Trophoblast cell (in vitro differentiated cells and primary cell): ENCODE results near the gene MUC4.

ENCODE experiments used
- DNase-seq, 2 donors: peaks; one replicate each; pipeline ENCODE4 v3.0.0-alpha.2; 2016
- H2AFZ ChIP-seq: 2 replicates; pipeline ENCODE4 v1.6.1; 2013; ENCODE audit warnings: low read length, moderate library complexity, mild to moderate bottlenecking; ENCODE audit not compliant: insufficient read depth, poor library complexity
- H2AK5ac ChIP-seq: 2 replicates; pipeline ENCODE4 v1.6.1; 2013; ENCODE audit warnings: mild to moderate bottlenecking, low read length
- H2BK120ac ChIP-seq: 2 replicates; pipeline ENCODE4 v1.6.1; 2013; ENCODE audit warnings: low read length, mild to moderate bottlenecking, moderate library complexity; ENCODE audit not compliant: insufficient read depth, poor library complexity
- H2BK12ac ChIP-seq: 2 replicates; pipeline ENCODE4 v1.6.1; 2013; ENCODE audit warnings: mild to moderate bottlenecking, low read length, moderate library complexity
- H2BK5ac ChIP-seq: 2 replicates; pipeline ENCODE4 v1.6.1; 2013; ENCODE audit warnings: low read length, low read depth, moderate library complexity, mild to moderate bottlenecking; ENCODE audit not compliant: poor library complexity
- H3K14ac ChIP-seq: 2 replicates; pipeline ENCODE4 v1.6.1; 2013; ENCODE audit warnings: mild to moderate bottlenecking, low read length
- H3K18ac ChIP-seq: 2 replicates; pipeline ENCODE4 v1.6.1; 2013; ENCODE audit warnings: mild to moderate bottlenecking, low read length
- H3K23ac ChIP-seq: 2 replicates; pipeline ENCODE4 v1.6.1; 2013; ENCODE audit warnings: low read length
- H3K27ac ChIP-seq: 2 replicates; pipeline ENCODE4 v1.5.1; 2013; ENCODE audit warnings: low read depth, mild to moderate bottlenecking, inconsistent platforms, low read length, moderate library complexity
- H3K27me3 ChIP-seq: 2 replicates; pipeline ENCODE4 v1.6.1; 2013; ENCODE audit warnings: inconsistent platforms, mild to moderate bottlenecking, low read length, moderate library complexity; ENCODE audit not compliant: insufficient read depth
- H3K36me3 ChIP-seq, 2 experiments: 1 replicate in 1 of 2; 2 replicates in 1 of 2; pipeline ENCODE4 v1.6.1; 2013; ENCODE audit warnings: low read length in 2 of 2, mild to moderate bottlenecking in 2 of 2, moderate library complexity in 1 of 2; ENCODE audit not compliant: insufficient read depth in 2 of 2, control insufficient read depth in 1 of 2
- H3K4ac ChIP-seq: 2 replicates; pipeline ENCODE4 v1.6.1; 2013; ENCODE audit warnings: low read depth, mild to moderate bottlenecking, low read length, moderate library complexity
- H3K4me1 ChIP-seq, 2 experiments: 1 replicate in 1 of 2; 2 replicates in 1 of 2; pipeline ENCODE4 v1.6.1; 2013; ENCODE audit warnings: low read length in 2 of 2, mild to moderate bottlenecking in 2 of 2, moderate library complexity in 1 of 2; ENCODE audit not compliant: insufficient read depth in 2 of 2, control insufficient read depth in 1 of 2
- H3K4me2 ChIP-seq: 2 replicates; pipeline ENCODE4 v1.6.1; 2013; ENCODE audit warnings: inconsistent platforms, mild to moderate bottlenecking, low read length, moderate library complexity
- H3K4me3 ChIP-seq: 2 replicates; pipeline ENCODE4 v1.5.1; 2013; ENCODE audit warnings: mild to moderate bottlenecking, low read depth, low read length, inconsistent platforms
- H3K79me1 ChIP-seq: one replicate; pipeline ENCODE4 v1.6.1; 2013; ENCODE audit warnings: low read length
- H3K79me2 ChIP-seq: 2 replicates; pipeline ENCODE4 v1.6.1; 2013; ENCODE audit warnings: low read length, mild to moderate bottlenecking; ENCODE audit not compliant: control insufficient read depth, insufficient read depth, poor library complexity
- H3K9ac ChIP-seq: 2 replicates; pipeline ENCODE4 v1.6.1; 2013; ENCODE audit warnings: mild to moderate bottlenecking, low read length
- H3K9me3 ChIP-seq: 2 replicates; pipeline ENCODE4 v1.6.1; 2013; ENCODE audit warnings: low read depth, mild to moderate bottlenecking, control low read depth, inconsistent platforms, low read length; ENCODE audit not compliant: insufficient read depth
- H4K12ac ChIP-seq: 2 replicates; pipeline ENCODE4 v1.6.1; 2013; ENCODE audit warnings: low read depth, mild to moderate bottlenecking, low read length, moderate library complexity
- H4K8ac ChIP-seq: 2 replicates; pipeline ENCODE4 v1.6.1; 2013; ENCODE audit warnings: low read depth, mild to moderate bottlenecking, low read length, moderate library complexity
- H4K91ac ChIP-seq: one replicate; pipeline ENCODE4 v1.6.1; 2013; ENCODE audit warnings: low read depth, mild to moderate bottlenecking, low read length, moderate library complexity
- WGBS: extraction: QIAGEN DNeasy Blood & Tissue Kit; methylation state at CpG from one replicate; pipeline ENCODE4 v1.1.7; 2013; ENCODE audit warnings: missing lambda C conversion rate; ENCODE audit not compliant: insufficient read length, insufficient coverage; ENCODE audit errors: extremely low coverage; 5-methylcytosine and 5-hydroxymethylcytosine counted together

Gene MUC4

GRCh38 chr3:195757438-195757770 lies 54.3 kb downstream of the MUC4 start:
- no peaks in the 10 kb centered on the region for H3K4me1 ChIP-seq
- no peak overlapping the region for H2BK5ac ChIP-seq
- no peak overlapping the region for H4K91ac ChIP-seq
- H3K36me3 ChIP-seq = no peaks in the 10 kb centered on the region
- no peak overlapping the region for H2AK5ac ChIP-seq
- no peak overlapping the region for H4K8ac ChIP-seq
- no peak for DNase-seq
- no peak overlapping the region for H3K9ac ChIP-seq
- H3K9me3 ChIP-seq = no peaks in the 10 kb centered on the region
- H3K27me3 ChIP-seq = no peaks in the 10 kb centered on the region
- no peak overlapping the region for H2BK12ac ChIP-seq
- H3K23ac ChIP-seq = no peak overlapping the region
- H3K4ac ChIP-seq = no peak overlapping the region
- no CpG with 5 or more reads among the region's 8 CpGs for whole genome bisulfite sequencing
- no peak overlapping the region for H3K14ac ChIP-seq
- no peak overlapping the region for H3K4me3 ChIP-seq
- no peak overlapping the region for H4K12ac ChIP-seq
- no peak overlapping the region for H2AFZ ChIP-seq
- H3K4me2 ChIP-seq = no peak overlapping the region
- no peaks in the 10 kb centered on the region for H3K79me1 ChIP-seq
- H3K79me2 ChIP-seq = no peaks in the 10 kb centered on the region
- no peak overlapping the region for H3K27ac ChIP-seq
- H2BK120ac ChIP-seq = no peak overlapping the region
- H3K18ac ChIP-seq = no peak overlapping the region

- Histone ChIP-seq H3K9ac (no peak overlapping the region), H3K18ac (no peak overlapping the region), H2BK5ac (no peak overlapping the region), H2BK120ac (no peak overlapping the region), H3K4ac (no peak overlapping the region), H3K79me2 (no peaks in the 10 kb centered on the region), H4K91ac (no peak overlapping the region), H3K4me3 (no peak overlapping the region), H3K4me1 (no peaks in the 10 kb centered on the region), H3K27me3 (no peaks in the 10 kb centered on the region), H3K9me3 (no peaks in the 10 kb centered on the region), H4K8ac (no peak overlapping the region), H2AFZ (no peak overlapping the region), H3K14ac (no peak overlapping the region), H3K4me2 (no peak overlapping the region), H4K12ac (no peak overlapping the region), H3K79me1 (no peaks in the 10 kb centered on the region), H3K27ac (no peak overlapping the region), H3K23ac (no peak overlapping the region), H3K36me3 (no peaks in the 10 kb centered on the region), H2AK5ac (no peak overlapping the region), H2BK12ac (no peak overlapping the region)
- 100% methylated on average over 1 of the region's 16 CpGs for WGBS
- DNase-seq = no peak
Observed at GRCh38 chr3:195755791-195756676, 55.7 kb downstream of the MUC4 start.

GRCh38 chr3:195755391-195755790 lies 56.3 kb downstream of the MUC4 start:
- H2AFZ ChIP-seq = no peak overlapping the region
- WGBS = no CpG with 5 or more reads among the region's 7 CpGs
- no peak overlapping the region for H2AK5ac ChIP-seq
- no peak overlapping the region for H3K23ac ChIP-seq
- H2BK12ac ChIP-seq = no peak overlapping the region
- H2BK5ac ChIP-seq = no peak overlapping the region
- H3K14ac ChIP-seq = no peak overlapping the region
- no peaks in the 10 kb centered on the region for H3K4me1 ChIP-seq
- H3K4me3 ChIP-seq = no peak overlapping the region
- H4K12ac ChIP-seq = no peak overlapping the region
- H3K27me3 ChIP-seq = no peaks in the 10 kb centered on the region
- H3K9ac ChIP-seq = no peak overlapping the region
- H4K8ac ChIP-seq = no peak overlapping the region
- H3K79me2 ChIP-seq = no peaks in the 10 kb centered on the region
- no peak overlapping the region for H3K27ac ChIP-seq
- H4K91ac ChIP-seq = no peak overlapping the region
- H3K9me3 ChIP-seq = no peaks in the 10 kb centered on the region
- DNase-seq = no peak
- no peak overlapping the region for H3K4me2 ChIP-seq
- H3K79me1 ChIP-seq = no peaks in the 10 kb centered on the region
- H3K18ac ChIP-seq = no peak overlapping the region
- H2BK120ac ChIP-seq = no peak overlapping the region
- no peaks in the 10 kb centered on the region for H3K36me3 ChIP-seq
- H3K4ac ChIP-seq = no peak overlapping the region

GRCh38 chr3:195754906-195755305 lies 56.8 kb downstream of the MUC4 start:
- H3K79me1 ChIP-seq = no peaks in the 10 kb centered on the region
- H3K79me2 ChIP-seq = no peaks in the 10 kb centered on the region
- H2BK5ac ChIP-seq = no peak overlapping the region
- H3K23ac ChIP-seq = no peak overlapping the region
- H3K4me3 ChIP-seq = no peak overlapping the region
- H3K27me3 ChIP-seq = no peaks in the 10 kb centered on the region
- no CpG with 5 or more reads among the region's 7 CpGs for WGBS
- no peak for DNase-seq
- no peak overlapping the region for H4K12ac ChIP-seq
- H2AK5ac ChIP-seq = no peak overlapping the region
- no peaks in the 10 kb centered on the region for H3K4me1 ChIP-seq
- H3K18ac ChIP-seq = no peak overlapping the region
- no peaks in the 10 kb centered on the region for H3K9me3 ChIP-seq
- H4K8ac ChIP-seq = no peak overlapping the region
- no peak overlapping the region for H3K27ac ChIP-seq
- no peak overlapping the region for H2AFZ ChIP-seq
- H3K9ac ChIP-seq = no peak overlapping the region
- H3K4ac ChIP-seq = no peak overlapping the region
- H3K4me2 ChIP-seq = no peak overlapping the region
- H3K36me3 ChIP-seq = no peaks in the 10 kb centered on the region
- H3K14ac ChIP-seq = no peak overlapping the region
- H4K91ac ChIP-seq = no peak overlapping the region
- no peak overlapping the region for H2BK120ac ChIP-seq
- no peak overlapping the region for H2BK12ac ChIP-seq
